Nephron (organoid): ENCODE data around the gene MTA3.

Experiments used
- H3K27ac Mint-ChIP-seq, 3 experiments: 2 replicates each; pipeline ENCODE4 v1.8.0; 2020; ENCODE audit warnings: mixed read lengths in 3 of 3, mild to moderate bottlenecking in 2 of 3, moderate library complexity in 1 of 3
- H3K27me3 Mint-ChIP-seq: 2 replicates; pipeline ENCODE4 v1.8.0; 2021; ENCODE audit warnings: low read depth, mild to moderate bottlenecking, moderate library complexity, mixed read lengths
- H3K36me3 Mint-ChIP-seq: 2 replicates; pipeline ENCODE4 v1.8.0; 2020; ENCODE audit warnings: low read depth, mixed read lengths
- H3K4me1 Mint-ChIP-seq: 2 replicates; pipeline ENCODE4 v1.8.0; 2020; ENCODE audit warnings: mixed read lengths
- H3K4me3 Mint-ChIP-seq, 3 experiments: 2 replicates each; pipeline ENCODE4 v1.8.0; 2020; ENCODE audit warnings: mild to moderate bottlenecking in 3 of 3, mixed read lengths in 3 of 3, moderate library complexity in 2 of 3
- H3K9me3 Mint-ChIP-seq: 2 replicates; pipeline ENCODE4 v1.8.0; 2020; ENCODE audit warnings: mixed read lengths
- TF ChIP-seq, protein P1 (sequence below), 3 experiments: fragments of 200-600 bp; sonication (generic); IDR thresholded peaks; one replicate each; pipeline ENCODE4 v1.5.0; 2021; ENCODE audit warnings: antibody characterized with exemption in 3 of 3; ENCODE audit not compliant: unreplicated experiment in 3 of 3

MTA3 gene

DNA sequence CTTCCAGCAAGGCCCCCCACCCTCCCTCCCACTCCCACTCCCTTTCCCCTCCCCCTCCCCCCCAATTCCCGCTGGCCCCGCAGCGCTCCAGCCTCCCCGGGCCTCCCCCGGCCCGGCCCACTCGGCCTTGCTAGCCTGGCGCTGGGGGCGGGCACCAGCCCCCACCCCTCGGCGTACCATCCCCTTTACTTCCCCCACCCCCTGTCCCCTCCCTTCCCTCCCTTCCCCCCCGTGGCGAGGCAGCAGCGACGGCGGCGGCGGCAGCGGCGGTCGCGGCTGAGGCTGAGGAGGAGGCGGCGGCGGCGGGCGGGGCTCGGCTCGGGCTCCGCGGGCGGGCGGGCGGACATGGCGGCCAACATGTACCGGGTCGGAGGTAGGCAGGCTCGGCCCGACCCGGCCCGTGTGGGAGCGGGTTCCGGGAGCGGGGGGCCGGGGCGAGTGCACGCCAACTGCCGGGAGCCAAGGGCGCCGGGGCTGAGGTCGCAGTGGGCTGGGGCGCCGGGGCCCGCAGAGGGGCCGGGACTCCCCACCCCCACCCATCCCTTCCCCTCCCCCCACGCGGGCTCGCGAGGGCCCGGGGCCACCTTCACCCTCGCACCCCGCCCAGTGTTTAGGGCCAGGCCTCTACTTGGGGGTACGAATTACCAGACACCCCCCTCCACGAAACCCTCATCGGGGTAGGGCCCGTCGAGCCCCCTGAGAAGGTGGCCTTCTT is at the start of gene MTA3:
MTA3 (plus strand) TSS at position 232 of the 715 bp plus-strand sequence; CDS start at position 346, 114 bp downstream.
- Mint-ChIP-seq H3K27ac (peak within 1 kb of the TSS; percentile 98 to 99 (median 98)), H3K4me3 (peak within 1 kb of the TSS; percentile 89 to 94 (median 93)), H3K36me3 (peaks cover 19% of the 10 kb centered on the region), H3K4me1 (peaks cover 34% of the 10 kb centered on the region), H3K27me3 (no peaks in the 10 kb centered on the region), H3K9me3 (no peaks in the 10 kb centered on the region)
- TF ChIP-seq, protein P1, sequence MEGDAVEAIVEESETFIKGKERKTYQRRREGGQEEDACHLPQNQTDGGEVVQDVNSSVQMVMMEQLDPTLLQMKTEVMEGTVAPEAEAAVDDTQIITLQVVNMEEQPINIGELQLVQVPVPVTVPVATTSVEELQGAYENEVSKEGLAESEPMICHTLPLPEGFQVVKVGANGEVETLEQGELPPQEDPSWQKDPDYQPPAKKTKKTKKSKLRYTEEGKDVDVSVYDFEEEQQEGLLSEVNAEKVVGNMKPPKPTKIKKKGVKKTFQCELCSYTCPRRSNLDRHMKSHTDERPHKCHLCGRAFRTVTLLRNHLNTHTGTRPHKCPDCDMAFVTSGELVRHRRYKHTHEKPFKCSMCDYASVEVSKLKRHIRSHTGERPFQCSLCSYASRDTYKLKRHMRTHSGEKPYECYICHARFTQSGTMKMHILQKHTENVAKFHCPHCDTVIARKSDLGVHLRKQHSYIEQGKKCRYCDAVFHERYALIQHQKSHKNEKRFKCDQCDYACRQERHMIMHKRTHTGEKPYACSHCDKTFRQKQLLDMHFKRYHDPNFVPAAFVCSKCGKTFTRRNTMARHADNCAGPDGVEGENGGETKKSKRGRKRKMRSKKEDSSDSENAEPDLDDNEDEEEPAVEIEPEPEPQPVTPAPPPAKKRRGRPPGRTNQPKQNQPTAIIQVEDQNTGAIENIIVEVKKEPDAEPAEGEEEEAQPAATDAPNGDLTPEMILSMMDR (IDR thresholded peaks at IDR 0.05; ENCODE audit: unreplicated experiment in 3 of 3), result no peak

DNA sequence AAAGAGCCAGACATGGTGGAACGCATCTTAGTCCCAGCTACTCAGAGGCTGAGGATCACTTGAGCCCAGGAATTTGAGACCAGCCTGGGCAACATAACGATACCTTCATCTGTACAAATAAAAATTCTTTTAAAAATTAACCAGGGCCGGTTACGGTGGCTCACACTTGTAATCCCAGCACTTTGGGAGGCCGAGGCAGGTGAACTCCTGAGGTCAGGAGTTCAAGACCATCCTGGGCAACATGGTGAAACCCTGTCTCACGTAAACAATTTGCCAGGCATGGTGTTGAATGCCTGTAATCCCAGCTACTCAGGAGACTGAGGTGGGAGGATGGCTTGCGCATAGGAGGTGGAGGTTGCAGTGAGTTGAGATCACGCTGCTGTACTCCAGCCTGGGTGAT is 48.8 kb upstream of the MTA3 start:
- Mint-ChIP-seq H3K4me1 (peaks cover 6% of the 10 kb centered on the region), H3K36me3 (no peaks in the 10 kb centered on the region), H3K27ac (no peak overlapping the region), H3K4me3 (no peak overlapping the region), H3K9me3 (no peaks in the 10 kb centered on the region), H3K27me3 (peaks cover 7% of the 10 kb centered on the region)
- TF ChIP-seq, protein P1 (IDR thresholded peaks at IDR 0.05; ENCODE audit: unreplicated experiment in 3 of 3), result no peak

DNA sequence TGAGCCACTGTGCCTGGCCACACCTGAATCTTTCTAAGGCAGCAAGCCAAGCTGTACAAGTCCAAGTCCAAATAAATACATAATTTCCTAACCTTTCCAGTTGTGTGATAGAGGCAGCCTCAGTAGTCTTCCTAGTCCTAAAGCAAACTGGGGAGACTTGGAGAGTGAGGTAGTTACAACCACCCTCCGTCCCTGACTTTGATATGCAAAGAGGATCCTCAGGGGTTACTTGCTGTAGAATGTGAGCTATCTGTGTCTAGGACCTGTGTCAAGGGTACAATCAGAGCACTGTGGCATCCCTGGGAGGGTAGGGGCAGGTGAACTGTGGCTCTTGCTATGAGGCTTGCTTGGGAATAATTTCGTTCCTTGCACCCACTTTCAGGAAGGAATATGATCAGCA is 46.4 kb upstream of the MTA3 start:
- no peaks in the 10 kb centered on the region for H3K36me3 Mint-ChIP-seq
- TF ChIP-seq, protein P1 (IDR thresholded peaks at IDR 0.05; ENCODE audit: unreplicated experiment in 3 of 3), result no peak
- H3K4me1 Mint-ChIP-seq, result peaks cover 6% of the 10 kb centered on the region
- H3K27me3 Mint-ChIP-seq, result peaks cover 10% of the 10 kb centered on the region
- no peaks in the 10 kb centered on the region for H3K9me3 Mint-ChIP-seq
- H3K4me3 Mint-ChIP-seq, result no peak overlapping the region
- H3K27ac Mint-ChIP-seq, result no peak overlapping the region

DNA sequence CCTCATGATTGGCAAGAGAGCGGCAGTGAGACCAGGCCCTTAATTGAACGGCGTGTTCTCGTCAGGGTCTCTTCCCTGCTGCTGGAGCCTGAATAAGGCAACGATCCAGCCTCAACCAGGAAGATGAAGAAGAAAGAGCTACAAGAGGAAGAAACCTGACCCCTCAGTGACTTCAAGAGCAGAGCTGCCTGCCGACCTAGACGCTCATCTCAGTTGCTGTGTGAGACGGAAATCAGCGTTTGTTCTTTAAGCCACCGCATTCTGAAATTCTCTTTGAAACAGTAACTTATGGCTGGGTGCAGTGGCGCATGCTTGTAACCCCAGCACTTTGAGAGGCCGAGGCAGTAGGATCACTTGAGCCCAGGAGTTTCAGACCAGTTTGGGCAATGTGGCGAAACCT is 45.1 kb upstream of the MTA3 start:
- no peak overlapping the region for H3K4me3 Mint-ChIP-seq
- TF ChIP-seq, protein P1 (IDR thresholded peaks at IDR 0.05; ENCODE audit: unreplicated experiment in 3 of 3), result no peak
- no peaks in the 10 kb centered on the region for H3K9me3 Mint-ChIP-seq
- H3K4me1 Mint-ChIP-seq, result peaks cover 6% of the 10 kb centered on the region
- H3K27ac Mint-ChIP-seq, result peak overlapping the region in 2 of 3 experiments; percentile 25 to 53
- H3K27me3 Mint-ChIP-seq, result peaks cover 10% of the 10 kb centered on the region
- H3K36me3 Mint-ChIP-seq, result no peaks in the 10 kb centered on the region

DNA sequence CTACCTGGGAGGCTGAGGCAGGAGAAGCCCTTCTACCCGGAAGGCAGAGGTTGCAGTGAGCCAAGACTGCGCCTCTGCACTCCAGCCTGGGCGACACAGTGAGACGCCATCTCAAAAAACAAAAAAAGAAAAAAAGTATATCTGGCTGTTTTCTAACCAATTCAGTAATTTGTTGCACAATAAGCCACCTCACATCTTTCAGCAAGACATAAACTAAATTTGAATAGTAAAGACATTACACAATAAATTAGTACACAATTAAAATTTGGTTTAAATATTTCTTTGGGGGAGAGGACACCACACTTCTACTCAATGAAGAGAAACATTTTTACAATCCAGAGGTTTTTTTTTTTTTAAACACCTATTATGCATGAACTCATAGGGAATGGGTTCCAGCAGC is 36.0 kb upstream of the MTA3 start:
- Mint-ChIP-seq H3K27ac (no peak overlapping the region), H3K9me3 (no peaks in the 10 kb centered on the region), H3K4me3 (no peak overlapping the region), H3K27me3 (no peaks in the 10 kb centered on the region), H3K36me3 (no peaks in the 10 kb centered on the region), H3K4me1 (no peaks in the 10 kb centered on the region)
- TF ChIP-seq, protein P1 (IDR thresholded peaks at IDR 0.05; ENCODE audit: unreplicated experiment in 3 of 3), result no peak

DNA sequence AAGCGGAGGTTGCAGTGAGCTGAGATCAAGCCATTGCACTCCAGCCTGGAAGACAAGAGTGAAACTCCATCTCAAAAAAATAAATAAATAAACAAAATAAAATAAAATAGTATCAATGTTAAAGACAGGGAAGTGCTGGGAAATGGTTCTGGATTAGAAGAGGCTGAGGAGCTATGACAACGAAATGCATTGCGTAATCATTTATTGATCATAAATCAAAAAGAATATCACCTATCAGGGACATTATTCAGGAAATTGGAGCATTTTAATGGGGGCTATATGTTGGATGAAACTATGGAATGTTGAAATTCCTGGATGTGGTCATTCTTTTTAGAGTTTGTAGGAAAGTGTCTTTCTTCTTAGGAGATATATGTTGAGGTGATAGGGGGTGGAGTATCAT is 30.9 kb upstream of the MTA3 start:
- Mint-ChIP-seq H3K9me3 (peaks cover 3% of the 10 kb centered on the region), H3K4me3 (no peak overlapping the region), H3K27ac (no peak overlapping the region)

More for the DNA sequence above, 30.9 kb upstream of the MTA3 start:
- H3K27me3 Mint-ChIP-seq, result no peaks in the 10 kb centered on the region
- TF ChIP-seq, protein P1 (IDR thresholded peaks at IDR 0.05; ENCODE audit: unreplicated experiment in 3 of 3), result no peak
- H3K36me3 Mint-ChIP-seq, result no peaks in the 10 kb centered on the region
- no peaks in the 10 kb centered on the region for H3K4me1 Mint-ChIP-seq
